ENCODE measurements around the gene RNF144A.
A peak's percentile ranks its signal among the peaks of the same experiment; 100 is the strongest.

Gene RNF144A

GRCh38 chr2:7027411-7027810, 110.2 kb downstream of the RNF144A start:
- Mint-ChIP-seq H3K27me3 (no peaks in the 10 kb centered on the region), H3K4me1 (ENCODE audit: low read depth in 2 of 2) (peaks cover 0 to 16% of the 10 kb centered on the region in 2 donors), H3K36me3 (ENCODE audit: insufficient read depth) (peaks cover 38% of the 10 kb centered on the region)

GRCh38 chr2:7027956-7028655, 110.9 kb downstream of the RNF144A start:
- H3K27me3 Mint-ChIP-seq: no peaks in the 10 kb centered on the region
- H3K4me1 Mint-ChIP-seq (ENCODE audit: low read depth in 2 of 2): peaks cover 0 to 18% of the 10 kb centered on the region in 2 donors
- peak overlapping the region; percentile 28 to 49 for H3K27ac Mint-ChIP-seq
- DNase-seq (no peak), ATAC-seq (replicated peaks) (no peak)
- no peaks in the 10 kb centered on the region for H3K9me3 Mint-ChIP-seq
- H3K36me3 Mint-ChIP-seq (ENCODE audit: insufficient read depth): peaks cover 37% of the 10 kb centered on the region
- H3K4me3 Mint-ChIP-seq: no peak overlapping the region

More at GRCh38 chr2:7027411-7027810, 110.2 kb downstream of the RNF144A start:
- ATAC-seq (replicated peaks) (no peak), DNase-seq (no peak)
- H3K9me3 Mint-ChIP-seq: no peaks in the 10 kb centered on the region
- H3K27ac Mint-ChIP-seq: no peak overlapping the region
- H3K4me3 Mint-ChIP-seq: no peak overlapping the region

GRCh38 chr2:7028846-7029245, 111.6 kb downstream of the RNF144A start:
- Mint-ChIP-seq H3K4me1 (ENCODE audit: low read depth in 2 of 2) (peaks cover 0 to 18% of the 10 kb centered on the region in 2 donors), H3K4me3 (no peak overlapping the region), H3K27me3 (no peaks in the 10 kb centered on the region), H3K27ac (peak overlapping the region; percentile 28 to 49), H3K36me3 (ENCODE audit: insufficient read depth) (peaks cover 31% of the 10 kb centered on the region), H3K9me3 (no peaks in the 10 kb centered on the region)
- ATAC-seq (replicated peaks) (no peak), DNase-seq (no peak)

- Mint-ChIP-seq H3K4me1 (ENCODE audit: low read depth in 2 of 2) (peaks cover 0 to 18% of the 10 kb centered on the region in 2 donors), H3K27ac (peak overlapping the region; percentile 28 to 49), H3K36me3 (ENCODE audit: insufficient read depth) (peaks cover 26% of the 10 kb centered on the region), H3K9me3 (no peaks in the 10 kb centered on the region), H3K27me3 (no peaks in the 10 kb centered on the region), H3K4me3 (no peak overlapping the region)
- ATAC-seq (replicated peaks): no peak
- DNase-seq: no peak
Measured at GRCh38 chr2:7029291-7030059, 112.3 kb downstream of the RNF144A start.

GRCh38 chr2:7030810-7031209, 113.6 kb downstream of the RNF144A start:
- Mint-ChIP-seq H3K27me3 (no peaks in the 10 kb centered on the region), H3K4me1 (ENCODE audit: low read depth in 2 of 2) (peaks cover 0 to 18% of the 10 kb centered on the region in 2 donors), H3K9me3 (no peaks in the 10 kb centered on the region), H3K4me3 (no peak overlapping the region), H3K27ac (peak overlapping the region in 1 of 2 donors; percentile 79), H3K36me3 (ENCODE audit: insufficient read depth) (peaks cover 20% of the 10 kb centered on the region)
- DNase-seq (no peak), ATAC-seq (replicated peaks) (no peak)

GRCh38 chr2:7031547-7032245, 114.5 kb downstream of the RNF144A start:
- Mint-ChIP-seq H3K27ac (peak overlapping the region; percentile 15 to 79), H3K4me3 (no peak overlapping the region), H3K36me3 (ENCODE audit: insufficient read depth) (peaks cover 19% of the 10 kb centered on the region), H3K27me3 (no peaks in the 10 kb centered on the region), H3K4me1 (ENCODE audit: low read depth in 2 of 2) (peaks cover 0 to 17% of the 10 kb centered on the region in 2 donors), H3K9me3 (no peaks in the 10 kb centered on the region)
- ATAC-seq (replicated peaks): peak; percentile 97
- peak; percentile 18 to 61 (median 56) for DNase-seq

GRCh38 chr2:7032371-7032770, 115.2 kb downstream of the RNF144A start:
- Mint-ChIP-seq H3K9me3 (no peaks in the 10 kb centered on the region), H3K4me3 (no peak overlapping the region), H3K27ac (peak overlapping the region; percentile 32 to 79), H3K36me3 (ENCODE audit: insufficient read depth) (peaks cover 13% of the 10 kb centered on the region), H3K4me1 (ENCODE audit: low read depth in 2 of 2) (peaks cover 0 to 15% of the 10 kb centered on the region in 2 donors), H3K27me3 (no peaks in the 10 kb centered on the region)
- DNase-seq (no peak), ATAC-seq (replicated peaks) (no peak)

- H3K4me3 Mint-ChIP-seq: no peak overlapping the region
- H3K36me3 Mint-ChIP-seq (ENCODE audit: insufficient read depth): peaks cover 13% of the 10 kb centered on the region
- H3K9me3 Mint-ChIP-seq: no peaks in the 10 kb centered on the region
- no peak overlapping the region for H3K27ac Mint-ChIP-seq
- DNase-seq: no peak
- ATAC-seq (replicated peaks): no peak
- peaks cover 4 to 19% of the 10 kb centered on the region in 2 donors for H3K4me1 Mint-ChIP-seq (ENCODE audit: low read depth in 2 of 2)
- H3K27me3 Mint-ChIP-seq: no peaks in the 10 kb centered on the region
Measured at GRCh38 chr2:7033136-7033960, 116.1 kb downstream of the RNF144A start.

- Mint-ChIP-seq H3K4me3 (no peak overlapping the region), H3K9me3 (no peaks in the 10 kb centered on the region), H3K4me1 (ENCODE audit: low read depth in 2 of 2) (peaks cover 4 to 19% of the 10 kb centered on the region in 2 donors), H3K27ac (peak overlapping the region in 1 of 2 donors; percentile 22), H3K27me3 (no peaks in the 10 kb centered on the region), H3K36me3 (ENCODE audit: insufficient read depth) (peaks cover 10% of the 10 kb centered on the region)
- no peak for ATAC-seq (replicated peaks)
- DNase-seq: no peak
Measured at GRCh38 chr2:7034303-7034702, 117.1 kb downstream of the RNF144A start.

- Mint-ChIP-seq H3K27ac (no peak overlapping the region), H3K4me3 (no peak overlapping the region), H3K27me3 (no peaks in the 10 kb centered on the region), H3K4me1 (ENCODE audit: low read depth in 2 of 2) (peaks cover 4 to 16% of the 10 kb centered on the region in 2 donors), H3K9me3 (no peaks in the 10 kb centered on the region), H3K36me3 (ENCODE audit: insufficient read depth) (peaks cover 7% of the 10 kb centered on the region)
- ATAC-seq (replicated peaks): no peak
- no peak for DNase-seq
Measured at GRCh38 chr2:7035884-7036283, 118.7 kb downstream of the RNF144A start.

- Mint-ChIP-seq H3K36me3 (ENCODE audit: insufficient read depth) (peaks cover 9% of the 10 kb centered on the region), H3K4me1 (ENCODE audit: low read depth in 2 of 2) (peaks cover 4% of the 10 kb centered on the region in 2 donors), H3K27ac (no peak overlapping the region), H3K9me3 (no peaks in the 10 kb centered on the region), H3K4me3 (no peak overlapping the region), H3K27me3 (no peaks in the 10 kb centered on the region)
- DNase-seq (peak; percentile 31 to 50 (median 41)), ATAC-seq (replicated peaks) (peak; percentile 76)
Measured at GRCh38 chr2:7037340-7038333, 120.4 kb downstream of the RNF144A start.

GRCh38 chr2:7040547-7040946, 123.3 kb downstream of the RNF144A start:
- H3K9me3 Mint-ChIP-seq: no peaks in the 10 kb centered on the region
- no peak for ATAC-seq (replicated peaks)
- peaks cover 15% of the 10 kb centered on the region for H3K36me3 Mint-ChIP-seq (ENCODE audit: insufficient read depth)
- DNase-seq: no peak
- peaks cover 6 to 12% of the 10 kb centered on the region in 2 donors for H3K4me1 Mint-ChIP-seq (ENCODE audit: low read depth in 2 of 2)
- H3K27me3 Mint-ChIP-seq: no peaks in the 10 kb centered on the region
- no peak overlapping the region for H3K27ac Mint-ChIP-seq
- H3K4me3 Mint-ChIP-seq: no peak overlapping the region
